Lung (tissue), 12 donors: ENCODE results near the gene LRP1B. TPM values are rescaled to one million over a fixed set of nuclear protein-coding genes. Genes with fewer than 3 reads are reported as not detected.

ENCODE experiments used
- ATAC-seq: fragments of 200-7000 bp; cut with Tn5 transposase; one replicate; pipeline ENCODE4 v1.9.1; 2020; ENCODE audit warnings: moderate number of reproducible peaks; ENCODE audit not compliant: insufficient read depth, low FRiP score
- DNase-seq, 3 donors: peaks; one replicate each; pipeline ENCODE4 v3.0.0-alpha.2; 2013 to 2017
- H3K27ac ChIP-seq, 2 donors: one replicate each; pipeline ENCODE4 v1.5.1; 2013; ENCODE audit warnings: mild to moderate bottlenecking in 2 of 2, moderate library complexity in 2 of 2, control low read depth in 1 of 2, inconsistent platforms in 1 of 2, low read depth in 1 of 2, low read length in 1 of 2
- H3K27me3 ChIP-seq, 3 donors: one replicate each; pipeline ENCODE4 v1.5.1; 2013; ENCODE audit warnings: low read length in 2 of 3; ENCODE audit not compliant: control insufficient read depth in 3 of 3, insufficient read depth in 3 of 3
- H3K36me3 ChIP-seq, 4 donors: one replicate each; pipeline ENCODE4 v1.5.1; 2013; ENCODE audit warnings: low read length in 4 of 4, mild to moderate bottlenecking in 1 of 4, moderate library complexity in 1 of 4; ENCODE audit not compliant: control insufficient read depth in 4 of 4, insufficient read depth in 4 of 4
- H3K4me1 ChIP-seq, 5 donors: one replicate each; pipeline ENCODE4 v1.5.1; 2013; ENCODE audit warnings: low read length in 5 of 5, mild to moderate bottlenecking in 2 of 5, moderate library complexity in 1 of 5; ENCODE audit not compliant: control insufficient read depth in 5 of 5, insufficient read depth in 5 of 5
- H3K4me3 ChIP-seq: one replicate; pipeline ENCODE4 v1.5.1; 2013; ENCODE audit warnings: mild to moderate bottlenecking, control low read depth, moderate library complexity
- H3K9ac ChIP-seq, 2 donors: one replicate each; pipeline ENCODE4 v1.5.1; 2013; ENCODE audit warnings: low read length in 2 of 2, control low read depth in 1 of 2; ENCODE audit not compliant: insufficient read depth in 1 of 2
- H3K9me3 ChIP-seq, 4 donors: one replicate each; pipeline ENCODE4 v1.5.1; 2013; ENCODE audit warnings: low read length in 3 of 4, mild to moderate bottlenecking in 1 of 4, moderate library complexity in 1 of 4; ENCODE audit not compliant: control insufficient read depth in 4 of 4, insufficient read depth in 3 of 4
- WGBS, 2 donors: extraction: QIAGEN DNeasy Blood & Tissue Kit; methylation state at CpG; one replicate each; pipeline ENCODE4 v1.1.7; 2013; 5-methylcytosine and 5-hydroxymethylcytosine counted together
- polyA plus RNA-seq, 2 donors: library from polyadenylated mRNA; stranded (reverse); fragments of 200-250 nt; gene quantifications; one replicate each; pipeline ENCODE4 v1.2.1, GENCODE V29; 2013
- total RNA-seq, 2 donors: library from RNA; depleted of rRNA in 1 of 2; stranded (reverse); fragments of >200 nt in 1 of 2; gene quantifications; one replicate each; pipeline ENCODE4 v1.2.1, GENCODE V29; 2014 to 2021
- TF ChIP-seq, protein P1 (sequence below): IDR thresholded peaks from 2 replicates; pipeline ENCODE4 v1.5.1; 2012; ENCODE audit warnings: mild to moderate bottlenecking; ENCODE audit errors: control extremely low read depth, extremely low read depth
- donor health status: control.
- donor health status: control.
- donor health status: Bipolar disorder and iron deficiency.
- donor health status: healthy.
- donor health status: DM: yes; HTN: yes; CAD: no.

The LRP1B gene
- total and polyA plus RNA-seq, 4 donors, result 0.01 to 6.5 (median 0.16) TPM

DNA sequence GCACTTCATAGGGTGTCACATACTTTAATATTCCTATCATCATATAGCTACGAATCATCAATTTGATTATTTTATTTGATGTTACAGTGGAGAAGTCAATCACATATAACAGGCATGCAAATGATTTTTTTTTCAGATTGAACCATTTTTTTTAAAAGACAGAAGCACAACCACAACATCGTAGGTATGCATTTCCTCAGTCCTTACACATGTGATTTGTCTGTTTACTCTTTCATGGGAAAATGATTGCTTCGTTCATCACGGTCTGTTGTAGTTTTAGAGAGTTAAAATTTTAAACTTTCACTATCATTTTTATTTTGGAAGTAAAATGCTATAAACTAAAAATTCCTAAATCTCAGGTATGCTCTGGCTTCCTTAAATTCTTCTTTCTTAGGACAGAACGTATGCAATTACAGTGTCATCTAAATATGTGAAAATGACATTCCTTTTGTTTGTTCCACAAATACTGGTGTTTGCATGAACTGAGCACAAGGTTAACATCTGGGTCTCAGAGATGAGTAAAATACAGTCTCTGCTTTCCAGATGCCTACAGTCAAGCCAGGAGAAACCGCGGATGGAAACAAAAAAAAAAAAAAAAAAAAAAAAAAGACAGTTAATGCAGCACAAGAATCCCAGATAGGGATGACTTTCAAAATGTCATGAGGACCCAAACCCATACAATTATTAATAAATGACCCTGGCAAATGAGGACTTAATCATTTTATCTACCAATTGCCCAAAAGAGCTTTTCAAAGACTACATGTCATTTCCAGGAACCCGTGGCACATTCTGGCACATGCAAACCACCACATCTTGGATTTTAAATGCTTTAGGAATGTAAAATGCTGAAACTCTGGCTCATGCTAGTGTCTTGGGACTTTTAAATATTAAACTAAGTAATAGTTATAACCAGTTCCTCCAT lies 201.2 kb downstream of the LRP1B start:
- Histone ChIP-seq H3K36me3 (no peaks in the 10 kb centered on the region), H3K9ac (no peak overlapping the region), H3K4me1 (no peaks in the 10 kb centered on the region), H3K27ac (no peak overlapping the region), H3K9me3 (no peaks in the 10 kb centered on the region), H3K4me3 (no peak overlapping the region), H3K27me3 (no peaks in the 10 kb centered on the region)
- TF ChIP-seq, protein P1, sequence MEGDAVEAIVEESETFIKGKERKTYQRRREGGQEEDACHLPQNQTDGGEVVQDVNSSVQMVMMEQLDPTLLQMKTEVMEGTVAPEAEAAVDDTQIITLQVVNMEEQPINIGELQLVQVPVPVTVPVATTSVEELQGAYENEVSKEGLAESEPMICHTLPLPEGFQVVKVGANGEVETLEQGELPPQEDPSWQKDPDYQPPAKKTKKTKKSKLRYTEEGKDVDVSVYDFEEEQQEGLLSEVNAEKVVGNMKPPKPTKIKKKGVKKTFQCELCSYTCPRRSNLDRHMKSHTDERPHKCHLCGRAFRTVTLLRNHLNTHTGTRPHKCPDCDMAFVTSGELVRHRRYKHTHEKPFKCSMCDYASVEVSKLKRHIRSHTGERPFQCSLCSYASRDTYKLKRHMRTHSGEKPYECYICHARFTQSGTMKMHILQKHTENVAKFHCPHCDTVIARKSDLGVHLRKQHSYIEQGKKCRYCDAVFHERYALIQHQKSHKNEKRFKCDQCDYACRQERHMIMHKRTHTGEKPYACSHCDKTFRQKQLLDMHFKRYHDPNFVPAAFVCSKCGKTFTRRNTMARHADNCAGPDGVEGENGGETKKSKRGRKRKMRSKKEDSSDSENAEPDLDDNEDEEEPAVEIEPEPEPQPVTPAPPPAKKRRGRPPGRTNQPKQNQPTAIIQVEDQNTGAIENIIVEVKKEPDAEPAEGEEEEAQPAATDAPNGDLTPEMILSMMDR, result no peak
- ATAC-seq, result no peak
- WGBS, 2 donors, result 80 to 91% methylated on average over 8 of the region's 8 CpGs
- DNase-seq, result no peak

GRCh38 chr2:141928476-141928875 lies 202.3 kb downstream of the LRP1B start:
- Histone ChIP-seq H3K36me3 (no peaks in the 10 kb centered on the region), H3K9me3 (no peaks in the 10 kb centered on the region), H3K27ac (no peak overlapping the region), H3K9ac (no peak overlapping the region), H3K4me3 (no peak overlapping the region), H3K27me3 (no peaks in the 10 kb centered on the region), H3K4me1 (no peaks in the 10 kb centered on the region)
- DNase-seq, result no peak
- TF ChIP-seq, protein P1, result no peak
- no peak for ATAC-seq

- no peaks in the 10 kb centered on the region for H3K36me3 ChIP-seq
- DNase-seq (no peak), ATAC-seq (no peak)
- no peaks in the 10 kb centered on the region for H3K4me1 ChIP-seq
- H3K27me3 ChIP-seq, result no peaks in the 10 kb centered on the region
- no peaks in the 10 kb centered on the region for H3K9me3 ChIP-seq
- no peak overlapping the region for H3K4me3 ChIP-seq
- no peak overlapping the region for H3K27ac ChIP-seq
- TF ChIP-seq, protein P1, result no peak
- H3K9ac ChIP-seq, result no peak overlapping the region
Measured at GRCh38 chr2:141927536-141927935, 203.3 kb downstream of the LRP1B start.
